ENCODE measurements around the gene NGB. TPM values are rescaled to one million over a fixed set of nuclear protein-coding genes. Genes with fewer than 3 reads are reported as not detected.

The NGB gene
- total RNA-seq, 2 donors from 2014 or later, result 1.5 TPM; not detected in 1

GRCh38 chr14:77219591-77219990 lies 51.4 kb downstream of the NGB start:
- H3K9me3 ChIP-seq, result no peaks in the 10 kb centered on the region
- H3K4me3 ChIP-seq, result no peak overlapping the region
- DNase-seq, result no peak
- no peaks in the 10 kb centered on the region for H3K27me3 ChIP-seq
- H3K4me1 ChIP-seq, result no peaks in the 10 kb centered on the region
- intact Hi-C loops (cut with DNase I), result no loop called here
- H3K27ac ChIP-seq, result no peak overlapping the region
- H3K9ac ChIP-seq (ENCODE audit: low read depth in 2 of 2, low read length in 2 of 2), result no peak overlapping the region
- H3K36me3 ChIP-seq, result no peaks in the 10 kb centered on the region
- TF ChIP-seq, protein P1, sequence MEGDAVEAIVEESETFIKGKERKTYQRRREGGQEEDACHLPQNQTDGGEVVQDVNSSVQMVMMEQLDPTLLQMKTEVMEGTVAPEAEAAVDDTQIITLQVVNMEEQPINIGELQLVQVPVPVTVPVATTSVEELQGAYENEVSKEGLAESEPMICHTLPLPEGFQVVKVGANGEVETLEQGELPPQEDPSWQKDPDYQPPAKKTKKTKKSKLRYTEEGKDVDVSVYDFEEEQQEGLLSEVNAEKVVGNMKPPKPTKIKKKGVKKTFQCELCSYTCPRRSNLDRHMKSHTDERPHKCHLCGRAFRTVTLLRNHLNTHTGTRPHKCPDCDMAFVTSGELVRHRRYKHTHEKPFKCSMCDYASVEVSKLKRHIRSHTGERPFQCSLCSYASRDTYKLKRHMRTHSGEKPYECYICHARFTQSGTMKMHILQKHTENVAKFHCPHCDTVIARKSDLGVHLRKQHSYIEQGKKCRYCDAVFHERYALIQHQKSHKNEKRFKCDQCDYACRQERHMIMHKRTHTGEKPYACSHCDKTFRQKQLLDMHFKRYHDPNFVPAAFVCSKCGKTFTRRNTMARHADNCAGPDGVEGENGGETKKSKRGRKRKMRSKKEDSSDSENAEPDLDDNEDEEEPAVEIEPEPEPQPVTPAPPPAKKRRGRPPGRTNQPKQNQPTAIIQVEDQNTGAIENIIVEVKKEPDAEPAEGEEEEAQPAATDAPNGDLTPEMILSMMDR (IDR thresholded peaks at IDR 0.05), result no peak

DNA sequence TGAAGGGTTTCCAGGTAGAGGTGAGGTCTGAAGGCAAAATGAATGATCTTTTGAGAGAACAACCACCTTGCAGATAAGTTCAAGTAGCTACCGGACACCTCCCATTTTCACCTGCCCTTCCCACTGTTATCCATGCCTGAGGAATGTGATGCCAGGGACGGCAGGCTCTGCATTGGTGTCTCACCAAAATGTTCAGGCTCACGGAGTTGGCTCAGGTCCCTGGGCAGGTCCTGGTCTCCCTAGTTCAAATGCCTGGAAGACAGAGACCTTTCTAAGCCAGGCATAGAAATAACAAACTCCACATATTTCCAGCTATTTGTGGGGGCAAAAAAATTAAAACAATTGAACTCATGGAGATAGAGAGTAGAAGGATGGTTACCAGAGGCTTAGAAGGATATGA lies 53.5 kb downstream of the NGB start:
- Histone ChIP-seq H3K9me3 (no peaks in the 10 kb centered on the region), H3K27ac (no peak overlapping the region), H3K36me3 (no peaks in the 10 kb centered on the region), H3K4me3 (no peak overlapping the region), H3K27me3 (no peaks in the 10 kb centered on the region), H3K9ac (ENCODE audit: low read depth in 2 of 2, low read length in 2 of 2) (no peak overlapping the region), H3K4me1 (no peaks in the 10 kb centered on the region)
- no peak for DNase-seq
- intact Hi-C loops (cut with DNase I), result no loop called here
- TF ChIP-seq, protein P1 (IDR thresholded peaks at IDR 0.05), result no peak

Small RNAs within 50 kb of the gene (microRNA-seq; reads per million reads assigned to microRNA genes)
- gene MIR1260A, result not detected

Other genes with a start within 250 kb of the NGB start
- 10 to 100 TPM; 18.3 to 27.1 TPM for gene IRF2BPL, start 242.5 kb downstream of the NGB start, total RNA-seq
- 10 to 100 TPM; 18.2 to 38.4 TPM for gene CIPC, start 172.9 kb downstream of the NGB start, total RNA-seq
- under 1 TPM; 0.07 to 0.42 TPM for gene ZDHHC22, start 129.4 kb downstream of the NGB start, total RNA-seq
- 10 to 100 TPM in 1 of 2 donors, 1 to 10 TPM in 1; 5.9 to 13.2 TPM for gene TMEM63C, start 89.4 kb downstream of the NGB start, total RNA-seq
- gene POMT2, start 49.7 kb upstream of the NGB start, total RNA-seq, result 10 to 100 TPM; 13.0 to 37.7 TPM
- 10 to 100 TPM; 31.2 to 33.6 TPM for gene GSTZ1, start 49.8 kb upstream of the NGB start, total RNA-seq
- gene TMED8, start 105.9 kb upstream of the NGB start, total RNA-seq, result 1 to 10 TPM; 8.6 to 9.4 TPM
- under 1 TPM in 1 of 2 donors, not detected in 1; 0.72 TPM for gene SAMD15, start 106.2 kb upstream of the NGB start, total RNA-seq
- under 1 TPM; 0.35 to 0.82 TPM for gene NOXRED1, start 152.3 kb upstream of the NGB start, total RNA-seq
- gene VIPAS39, start 186.4 kb upstream of the NGB start, total RNA-seq, result 10 to 100 TPM; 16.3 to 17.5 TPM
- 100 to 1,000 TPM; 112 to 316 TPM for gene AHSA1, start 186.9 kb upstream of the NGB start, total RNA-seq
- 1 to 10 TPM in 1 of 2 donors, not detected in 1; 1.2 TPM for gene ISM2, start 227.6 kb upstream of the NGB start, total RNA-seq

All from colonic mucosa (tissue), 4 donors.